Measurements from ENCODE around the gene MCUR1.

MCUR1 gene

GRCh38 chr6:13818341-13818740 is 4.0 kb upstream of the MCUR1 start:
- no peak overlapping the region for H3K9ac ChIP-seq (ENCODE audit: low read length)
- H3K79me2 ChIP-seq (ENCODE audit: control insufficient read depth, insufficient read depth, low read length, poor library complexity): peaks cover 7% of the 10 kb centered on the region
- no peak overlapping the region for H2BK120ac ChIP-seq (ENCODE audit: insufficient read depth, low read length, poor library complexity)
- H2AK5ac ChIP-seq (ENCODE audit: low read length): no peak overlapping the region
- no peaks in the 10 kb centered on the region for H3K4me1 ChIP-seq (ENCODE audit: control insufficient read depth in 1 of 2, insufficient read depth in 2 of 2, low read length in 2 of 2)
- no peak overlapping the region for H2AFZ ChIP-seq (ENCODE audit: insufficient read depth, low read length, poor library complexity)
- H3K14ac ChIP-seq (ENCODE audit: low read length): no peak overlapping the region
- no peak overlapping the region for H3K4ac ChIP-seq (ENCODE audit: low read depth, low read length)
- H3K4me2 ChIP-seq (ENCODE audit: low read length): no peak overlapping the region
- H4K8ac ChIP-seq (ENCODE audit: low read depth, low read length): no peak overlapping the region
- H3K36me3 ChIP-seq (ENCODE audit: control insufficient read depth in 1 of 2, insufficient read depth in 2 of 2, low read length in 2 of 2): no peaks in the 10 kb centered on the region
- no peak overlapping the region for H3K27ac ChIP-seq (ENCODE audit: low read depth, low read length)
- no peak overlapping the region for H3K23ac ChIP-seq (ENCODE audit: low read length)
- no peak overlapping the region for H4K91ac ChIP-seq (ENCODE audit: low read depth, low read length)
- peaks cover 10% of the 10 kb centered on the region for H3K79me1 ChIP-seq (ENCODE audit: low read length)
- H2BK12ac ChIP-seq (ENCODE audit: low read length): no peak overlapping the region
- no peak overlapping the region for H2BK5ac ChIP-seq (ENCODE audit: low read depth, low read length, poor library complexity)
- no peak overlapping the region for H4K12ac ChIP-seq (ENCODE audit: low read depth, low read length)
- no peak overlapping the region for H3K18ac ChIP-seq (ENCODE audit: low read length)
- H3K4me3 ChIP-seq (ENCODE audit: low read depth, low read length): no peak overlapping the region
- H3K9me3 ChIP-seq (ENCODE audit: insufficient read depth, low read depth, low read length): no peaks in the 10 kb centered on the region
- no peak for DNase-seq
- WGBS (ENCODE audit: extremely low coverage, insufficient coverage, insufficient read length): no CpG with 5 or more reads among the region's 2 CpGs
- H3K27me3 ChIP-seq (ENCODE audit: insufficient read depth, low read length): no peaks in the 10 kb centered on the region

GRCh38 chr6:13814938-13815575 is 700 bp upstream of the MCUR1 start:
- H2BK120ac ChIP-seq (ENCODE audit: insufficient read depth, low read length, poor library complexity): no peak overlapping the region
- H3K14ac ChIP-seq (ENCODE audit: low read length): no peak overlapping the region
- H2BK5ac ChIP-seq (ENCODE audit: low read depth, low read length, poor library complexity): no peak overlapping the region
- peak overlapping the region; percentile 64 for H3K4me2 ChIP-seq (ENCODE audit: low read length)
- no peak overlapping the region for H3K18ac ChIP-seq (ENCODE audit: low read length)
- H3K23ac ChIP-seq (ENCODE audit: low read length): no peak overlapping the region
- no peak overlapping the region for H4K12ac ChIP-seq (ENCODE audit: low read depth, low read length)
- H3K27ac ChIP-seq (ENCODE audit: low read depth, low read length): peak overlapping the region; percentile 81
- no peak overlapping the region for H3K4ac ChIP-seq (ENCODE audit: low read depth, low read length)
- no peak overlapping the region for H2AFZ ChIP-seq (ENCODE audit: insufficient read depth, low read length, poor library complexity)
- H3K27me3 ChIP-seq (ENCODE audit: insufficient read depth, low read length): no peaks in the 10 kb centered on the region
- peaks cover 11% of the 10 kb centered on the region for H3K79me2 ChIP-seq (ENCODE audit: control insufficient read depth, insufficient read depth, low read length, poor library complexity)
- no peaks in the 10 kb centered on the region for H3K36me3 ChIP-seq (ENCODE audit: control insufficient read depth in 1 of 2, insufficient read depth in 2 of 2, low read length in 2 of 2)
- H4K91ac ChIP-seq (ENCODE audit: low read depth, low read length): no peak overlapping the region
- H4K8ac ChIP-seq (ENCODE audit: low read depth, low read length): no peak overlapping the region
- H3K4me3 ChIP-seq (ENCODE audit: low read depth, low read length): no peak overlapping the region
- H2BK12ac ChIP-seq (ENCODE audit: low read length): no peak overlapping the region
- WGBS (ENCODE audit: extremely low coverage, insufficient coverage, insufficient read length): no CpG with 5 or more reads among the region's 8 CpGs
- no peak overlapping the region for H3K9ac ChIP-seq (ENCODE audit: low read length)
- H3K4me1 ChIP-seq (ENCODE audit: control insufficient read depth in 1 of 2, insufficient read depth in 2 of 2, low read length in 2 of 2): peaks cover 0 to 4% of the 10 kb centered on the region in 2 experiments
- H2AK5ac ChIP-seq (ENCODE audit: low read length): no peak overlapping the region
- DNase-seq: peak in 1 of 2 donors; percentile 45
- no peaks in the 10 kb centered on the region for H3K9me3 ChIP-seq (ENCODE audit: insufficient read depth, low read depth, low read length)
- H3K79me1 ChIP-seq (ENCODE audit: low read length): peaks cover 10% of the 10 kb centered on the region

GRCh38 chr6:13813621-13814175 is 659 bp downstream of the MCUR1 start:
- H2BK5ac ChIP-seq (ENCODE audit: low read depth, low read length, poor library complexity): peak overlapping the region; percentile 92

GRCh38 chr6:13813026-13813425 is 1.3 kb downstream of the MCUR1 start:
- no peak overlapping the region for H3K18ac ChIP-seq (ENCODE audit: low read length)
- no peak overlapping the region for H4K8ac ChIP-seq (ENCODE audit: low read depth, low read length)
- H4K91ac ChIP-seq (ENCODE audit: low read depth, low read length): no peak overlapping the region
- WGBS (ENCODE audit: extremely low coverage, insufficient coverage, insufficient read length): no CpG with 5 or more reads among the region's 7 CpGs
- H3K27ac ChIP-seq (ENCODE audit: low read depth, low read length): no peak overlapping the region
- H3K36me3 ChIP-seq (ENCODE audit: control insufficient read depth in 1 of 2, insufficient read depth in 2 of 2, low read length in 2 of 2): peaks cover 0 to 2% of the 10 kb centered on the region in 2 experiments
- no peak overlapping the region for H4K12ac ChIP-seq (ENCODE audit: low read depth, low read length)
- peak overlapping the region; percentile 86 for H3K4me2 ChIP-seq (ENCODE audit: low read length)
- no peak overlapping the region for H2AK5ac ChIP-seq (ENCODE audit: low read length)
- peaks cover 11% of the 10 kb centered on the region for H3K79me2 ChIP-seq (ENCODE audit: control insufficient read depth, insufficient read depth, low read length, poor library complexity)
- DNase-seq: no peak
- H2BK12ac ChIP-seq (ENCODE audit: low read length): no peak overlapping the region
- H3K4ac ChIP-seq (ENCODE audit: low read depth, low read length): peak overlapping the region; percentile 76
- H2BK5ac ChIP-seq (ENCODE audit: low read depth, low read length, poor library complexity): no peak overlapping the region
- no peak overlapping the region for H3K9ac ChIP-seq (ENCODE audit: low read length)
- H3K4me3 ChIP-seq (ENCODE audit: low read depth, low read length): no peak overlapping the region
- peaks cover 10% of the 10 kb centered on the region for H3K79me1 ChIP-seq (ENCODE audit: low read length)
- no peaks in the 10 kb centered on the region for H3K9me3 ChIP-seq (ENCODE audit: insufficient read depth, low read depth, low read length)
- H3K27me3 ChIP-seq (ENCODE audit: insufficient read depth, low read length): no peaks in the 10 kb centered on the region
- no peak overlapping the region for H3K23ac ChIP-seq (ENCODE audit: low read length)
- H3K14ac ChIP-seq (ENCODE audit: low read length): no peak overlapping the region
- no peak overlapping the region for H2BK120ac ChIP-seq (ENCODE audit: insufficient read depth, low read length, poor library complexity)
- H2AFZ ChIP-seq (ENCODE audit: insufficient read depth, low read length, poor library complexity): no peak overlapping the region
- peaks cover 0 to 4% of the 10 kb centered on the region in 2 experiments for H3K4me1 ChIP-seq (ENCODE audit: control insufficient read depth in 1 of 2, insufficient read depth in 2 of 2, low read length in 2 of 2)

More at GRCh38 chr6:13813621-13814175, 659 bp downstream of the MCUR1 start:
- Histone ChIP-seq H3K4me3 (ENCODE audit: low read depth, low read length) (peak overlapping the region; percentile 96), H2AFZ (ENCODE audit: insufficient read depth, low read length, poor library complexity) (peak overlapping the region; percentile 77), H4K91ac (ENCODE audit: low read depth, low read length) (peak overlapping the region; percentile 94), H3K4me1 (ENCODE audit: control insufficient read depth in 1 of 2, insufficient read depth in 2 of 2, low read length in 2 of 2) (peaks cover 0 to 4% of the 10 kb centered on the region in 2 experiments), H3K79me2 (ENCODE audit: control insufficient read depth, insufficient read depth, low read length, poor library complexity) (peaks cover 11% of the 10 kb centered on the region), H3K18ac (ENCODE audit: low read length) (peak overlapping the region; percentile 92), H4K8ac (ENCODE audit: low read depth, low read length) (peak overlapping the region; percentile 94), H2AK5ac (ENCODE audit: low read length) (peak overlapping the region; percentile 28), H3K27ac (ENCODE audit: low read depth, low read length) (peak overlapping the region; percentile 100), H3K9ac (ENCODE audit: low read length) (peak overlapping the region; percentile 99), H3K4ac (ENCODE audit: low read depth, low read length) (peak overlapping the region; percentile 81), H3K4me2 (ENCODE audit: low read length) (peak overlapping the region; percentile 86), H3K14ac (ENCODE audit: low read length) (peak overlapping the region; percentile 97), H4K12ac (ENCODE audit: low read depth, low read length) (peak overlapping the region; percentile 93), H3K36me3 (ENCODE audit: control insufficient read depth in 1 of 2, insufficient read depth in 2 of 2, low read length in 2 of 2) (no peaks in the 10 kb centered on the region), H3K79me1 (ENCODE audit: low read length) (peaks cover 10% of the 10 kb centered on the region), H3K23ac (ENCODE audit: low read length) (no peak overlapping the region), H2BK12ac (ENCODE audit: low read length) (no peak overlapping the region), H2BK120ac (ENCODE audit: insufficient read depth, low read length, poor library complexity) (peak overlapping the region; percentile 90), H3K9me3 (ENCODE audit: insufficient read depth, low read depth, low read length) (no peaks in the 10 kb centered on the region), H3K27me3 (ENCODE audit: insufficient read depth, low read length) (no peaks in the 10 kb centered on the region)
- DNase-seq: peak; percentile 77 to 81
- WGBS (ENCODE audit: extremely low coverage, insufficient coverage, insufficient read length): no CpG with 5 or more reads among the region's 56 CpGs

Measured in trophoblast cell (in vitro differentiated cells and primary cell).